Activated CD8-positive, alpha-beta T cell treated with anti-CD3 and anti-CD28 coated beads for 36 hours (primary cell): ENCODE results near the gene SHC1. TPM values are rescaled to one million over a fixed set of nuclear protein-coding genes. Genes with fewer than 3 reads are reported as not detected.

ENCODE experiments used
- ATAC-seq: fragments of 200-7000 bp; cut with Tn5 transposase; one replicate; pipeline ENCODE4 v1.10.0; 2021; ENCODE audit warnings: mild to moderate bottlenecking, moderate library complexity
- CTCF ChIA-PET: fragments of 350-600 bp; sonication (Branson Sonifier 250); formaldehyde crosslinking; loops from one replicate; lab custom pipeline; 2021; ENCODE audit warnings: antibody characterized with exemption; lab: Charles Lee
- POLR2A ChIA-PET: fragments of 350-600 bp; sonication (Branson Sonifier 250); formaldehyde crosslinking; loops from one replicate; lab custom pipeline; 2021; ENCODE audit warnings: antibody characterized with exemption; lab: Charles Lee
- DNase-seq: peaks from one replicate; pipeline ENCODE4 v3.0.0-alpha.2; 2020
- H3K27ac Mint-ChIP-seq: one replicate; pipeline ENCODE4 v1.8.0; 2021; ENCODE audit warnings: mild to moderate bottlenecking, mixed read lengths
- H3K27me3 Mint-ChIP-seq: one replicate; pipeline ENCODE4 v1.8.0; 2021; ENCODE audit warnings: mixed read lengths
- H3K36me3 Mint-ChIP-seq: one replicate; pipeline ENCODE4 v1.8.0; 2021; ENCODE audit warnings: low read depth, mixed read lengths
- H3K4me1 Mint-ChIP-seq: one replicate; pipeline ENCODE4 v1.8.0; 2021; ENCODE audit warnings: low read depth, mixed read lengths
- H3K4me3 Mint-ChIP-seq: one replicate; pipeline ENCODE4 v1.8.0; 2021; ENCODE audit warnings: mild to moderate bottlenecking, moderate library complexity, mixed read lengths
- H3K9me3 Mint-ChIP-seq: one replicate; pipeline ENCODE4 v1.8.0; 2021; ENCODE audit warnings: mixed read lengths
- intact Hi-C: fragments of 100-400 bp; cut with micrococcal nuclease; formaldehyde crosslinking; loops from one replicate; pipeline ENCODE4 v1.10.0; 2022
- total RNA-seq, 2 experiments: library from RNA; stranded (reverse); gene quantifications; one replicate each; pipeline ENCODE4 v1.2.3, GENCODE V29; 2021
- TF ChIP-seq, protein P1 (sequence below): fragments of 200-600 bp; IDR thresholded peaks from one replicate; pipeline ENCODE4 v1.8.0; 2022; ENCODE audit warnings: antibody characterized with exemption, mild to moderate bottlenecking

The SHC1 gene
- total RNA-seq, 2 experiments from 2014 or later, result 32.3 to 34.2 TPM

DNA sequence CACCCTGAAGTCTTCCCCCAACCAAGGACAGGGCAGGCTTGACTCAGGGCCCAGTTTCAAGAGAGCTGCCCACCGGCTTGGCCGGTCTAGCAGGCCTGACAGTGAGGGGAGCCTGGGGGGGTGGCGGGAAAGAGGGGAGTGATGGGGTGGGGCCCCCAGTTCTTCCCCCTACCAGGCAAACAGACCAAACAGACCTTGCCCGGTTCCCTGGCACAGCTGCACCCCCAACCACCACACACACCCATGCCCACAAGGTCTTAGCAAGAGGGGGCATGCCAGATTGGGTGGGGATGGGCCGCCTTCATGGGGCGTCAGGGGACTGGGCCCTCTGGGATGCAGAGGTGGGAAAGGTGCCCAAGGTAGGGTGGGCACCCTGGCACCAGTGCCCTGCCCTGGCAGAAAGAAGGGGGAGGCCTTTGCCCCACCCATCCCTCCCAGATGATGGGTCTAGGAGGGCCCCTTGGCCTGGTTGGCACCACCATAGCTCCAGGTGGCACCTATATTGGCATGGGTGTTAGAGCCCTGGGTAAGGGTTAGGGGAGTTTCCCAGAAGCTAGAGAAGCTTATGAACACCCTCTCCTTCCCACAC, 41.0 kb upstream of the SHC1 start:
- TF ChIP-seq, protein P1, sequence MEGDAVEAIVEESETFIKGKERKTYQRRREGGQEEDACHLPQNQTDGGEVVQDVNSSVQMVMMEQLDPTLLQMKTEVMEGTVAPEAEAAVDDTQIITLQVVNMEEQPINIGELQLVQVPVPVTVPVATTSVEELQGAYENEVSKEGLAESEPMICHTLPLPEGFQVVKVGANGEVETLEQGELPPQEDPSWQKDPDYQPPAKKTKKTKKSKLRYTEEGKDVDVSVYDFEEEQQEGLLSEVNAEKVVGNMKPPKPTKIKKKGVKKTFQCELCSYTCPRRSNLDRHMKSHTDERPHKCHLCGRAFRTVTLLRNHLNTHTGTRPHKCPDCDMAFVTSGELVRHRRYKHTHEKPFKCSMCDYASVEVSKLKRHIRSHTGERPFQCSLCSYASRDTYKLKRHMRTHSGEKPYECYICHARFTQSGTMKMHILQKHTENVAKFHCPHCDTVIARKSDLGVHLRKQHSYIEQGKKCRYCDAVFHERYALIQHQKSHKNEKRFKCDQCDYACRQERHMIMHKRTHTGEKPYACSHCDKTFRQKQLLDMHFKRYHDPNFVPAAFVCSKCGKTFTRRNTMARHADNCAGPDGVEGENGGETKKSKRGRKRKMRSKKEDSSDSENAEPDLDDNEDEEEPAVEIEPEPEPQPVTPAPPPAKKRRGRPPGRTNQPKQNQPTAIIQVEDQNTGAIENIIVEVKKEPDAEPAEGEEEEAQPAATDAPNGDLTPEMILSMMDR, result no peak
- Mint-ChIP-seq H3K9me3 (no peaks in the 10 kb centered on the region), H3K27me3 (no peaks in the 10 kb centered on the region), H3K36me3 (peaks cover 6% of the 10 kb centered on the region), H3K27ac (no peak overlapping the region), H3K4me3 (no peak overlapping the region), H3K4me1 (peaks cover 72% of the 10 kb centered on the region)
- intact Hi-C loops, result no loop called here
- DNase-seq (no peak), ATAC-seq (no peak)
- POLR2A ChIA-PET, result interaction anchor here (0.6 to 1.6 kb wide), 4 partner anchors 12 to 73 kb away, joined by 3 to 5 read pairs (median 4); no protein-coding TSS in a partner anchor
- CTCF ChIA-PET, result interaction anchor here (1.1 to 2.8 kb wide), 6 partner anchors 8 to 80 kb away, joined by 3 to 13 read pairs (median 4); partner anchors contain the start of genes PBXIP1 and PYGO2

DNA sequence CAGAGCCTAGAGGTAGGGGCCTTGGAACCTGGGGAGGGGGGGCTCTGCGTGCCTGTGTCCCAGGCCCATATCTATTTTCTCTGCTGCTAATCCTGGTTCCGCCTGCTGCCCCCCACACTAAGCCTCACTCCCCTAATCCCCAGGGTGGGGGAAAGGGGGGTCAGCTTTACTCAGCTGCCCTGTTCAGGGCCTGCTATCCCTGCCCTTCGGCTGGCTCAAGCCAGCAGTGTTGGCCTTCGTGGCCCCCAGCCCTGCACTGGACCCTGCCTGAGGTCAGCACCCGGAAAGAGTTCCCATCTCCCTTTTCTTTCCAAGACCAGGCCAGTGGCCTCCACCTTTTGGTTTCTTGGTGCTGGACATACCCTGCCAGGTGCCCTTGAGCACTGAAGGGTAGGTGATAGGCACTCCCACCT, 40.5 kb upstream of the SHC1 start:
- no peak for DNase-seq
- Mint-ChIP-seq H3K27ac (no peak overlapping the region), H3K9me3 (no peaks in the 10 kb centered on the region), H3K4me1 (peaks cover 72% of the 10 kb centered on the region), H3K4me3 (no peak overlapping the region), H3K27me3 (no peaks in the 10 kb centered on the region), H3K36me3 (peaks cover 3% of the 10 kb centered on the region)
- CTCF ChIA-PET, result interaction anchor here (1.1 to 1.9 kb wide), 4 partner anchors 9 to 80 kb away, joined by 3 to 5 read pairs (median 4); partner anchors contain the start of gene PYGO2
- intact Hi-C loops, result no loop called here
- TF ChIP-seq, protein P1, result no peak
- POLR2A ChIA-PET, result interaction anchor here (0.8 kb wide), 1 partner anchor 58 kb away, joined by 3 read pairs; no protein-coding TSS in a partner anchor
- ATAC-seq, result no peak

DNA sequence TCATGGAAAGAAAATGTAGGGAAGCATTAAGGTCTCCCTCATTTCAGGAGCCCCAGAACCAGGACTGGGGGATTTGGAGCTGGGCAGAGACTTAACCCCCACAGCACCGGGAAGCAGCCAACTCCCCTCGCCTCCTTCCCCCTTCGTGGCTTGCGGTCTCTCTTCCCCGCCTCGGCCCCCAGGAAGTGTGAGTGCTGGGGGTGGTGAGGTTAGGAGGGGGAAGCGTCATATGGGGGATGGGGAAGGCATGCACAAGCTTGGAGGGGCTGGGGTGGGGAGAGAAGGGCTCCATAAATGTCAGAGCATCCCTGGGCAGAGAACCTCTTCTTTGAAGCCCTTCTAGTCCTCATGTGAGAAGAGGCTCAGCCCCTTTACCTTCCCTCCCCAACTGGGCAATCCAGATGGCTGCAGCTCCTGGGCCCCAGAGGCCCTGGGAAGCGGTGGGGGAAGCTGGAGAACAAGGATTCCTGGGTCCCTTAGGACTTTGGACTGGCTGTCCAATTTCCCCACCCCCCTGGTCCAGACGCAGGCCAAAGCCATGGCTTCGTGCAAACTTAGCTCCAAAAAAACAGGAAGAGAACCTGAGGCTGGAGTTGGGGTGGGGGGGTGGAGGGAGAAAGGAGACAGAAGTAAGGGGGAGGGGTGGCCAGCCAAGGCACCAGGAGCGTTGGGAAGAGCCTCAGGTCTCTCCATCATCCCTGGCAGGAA, 39.8 kb upstream of the SHC1 start:
- ChIA-PET CTCF (interaction anchor here (1.1 to 1.9 kb wide), 4 partner anchors 9 to 81 kb away, joined by 3 to 5 read pairs (median 4); partner anchors contain the start of gene PYGO2), POLR2A (interaction anchor here (0.7 to 0.8 kb wide), 2 partner anchors 9 to 58 kb away, joined by 3 read pairs; no protein-coding TSS in a partner anchor)
- H3K4me3 Mint-ChIP-seq, result peak overlapping the region; percentile 31
- H3K27me3 Mint-ChIP-seq, result no peaks in the 10 kb centered on the region
- no peaks in the 10 kb centered on the region for H3K36me3 Mint-ChIP-seq
- TF ChIP-seq, protein P1, result no peak
- peak overlapping the region; percentile 50 for H3K27ac Mint-ChIP-seq
- intact Hi-C loops, result no loop called here
- peaks cover 72% of the 10 kb centered on the region for H3K4me1 Mint-ChIP-seq
- H3K9me3 Mint-ChIP-seq, result no peaks in the 10 kb centered on the region
- ATAC-seq, result no peak
- peak; percentile 36 for DNase-seq

DNA sequence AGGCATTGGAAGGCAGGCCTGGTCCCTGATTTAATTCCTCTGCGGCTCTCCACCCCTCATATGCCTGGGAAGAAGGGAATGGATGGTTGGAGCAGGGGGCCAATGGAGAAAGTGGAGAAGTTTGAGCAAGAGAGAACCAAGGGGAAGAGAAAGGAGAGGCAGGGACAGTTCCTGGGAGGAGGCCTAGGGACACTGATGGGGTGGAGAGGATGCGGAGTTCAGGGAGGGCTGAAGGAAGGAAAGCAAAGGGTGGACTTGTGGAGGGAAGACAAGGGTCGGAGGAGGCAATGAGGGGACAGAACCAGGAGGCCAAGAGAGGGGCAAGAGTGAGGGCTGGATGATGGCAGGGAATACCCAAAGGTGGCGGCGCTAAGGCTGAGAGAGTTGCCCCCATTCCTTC, 39.2 kb upstream of the SHC1 start:
- no peak for ATAC-seq
- H3K27me3 Mint-ChIP-seq, result no peaks in the 10 kb centered on the region
- peaks cover 76% of the 10 kb centered on the region for H3K4me1 Mint-ChIP-seq
- intact Hi-C loops, result no loop called here
- POLR2A ChIA-PET, result no interaction called here
- TF ChIP-seq, protein P1, result no peak
- H3K9me3 Mint-ChIP-seq, result no peaks in the 10 kb centered on the region
- peak overlapping the region; percentile 31 for H3K4me3 Mint-ChIP-seq
- H3K27ac Mint-ChIP-seq, result peak overlapping the region; percentile 50
- no peak for DNase-seq
- H3K36me3 Mint-ChIP-seq, result no peaks in the 10 kb centered on the region
- CTCF ChIA-PET, result interaction anchor here (1.2 to 1.9 kb wide), 2 partner anchors 10 to 16 kb away, joined by 4 to 5 read pairs; no protein-coding TSS in a partner anchor
